ENCODE results near the gene FOLR2.

Gene FOLR2

GRCh38 chr11:72229925-72230763 lies 13.6 kb downstream of the FOLR2 start:
- no peak for DNase-seq (ENCODE audit: low spot score)

GRCh38 chr11:72230764-72231365 lies 14.3 kb downstream of the FOLR2 start:
- no peak for DNase-seq (ENCODE audit: low spot score)

GRCh38 chr11:72231396-72232259 lies 15.0 kb downstream of the FOLR2 start:
- DNase-seq (ENCODE audit: low spot score), result no peak

- DNase-seq (ENCODE audit: low spot score), result no peak
Measured at GRCh38 chr11:72232260-72233055, 15.9 kb downstream of the FOLR2 start.

GRCh38 chr11:72233056-72233772 lies 16.6 kb downstream of the FOLR2 start:
- DNase-seq (ENCODE audit: low spot score), result no peak

- DNase-seq (ENCODE audit: low spot score), result no peak
Measured at GRCh38 chr11:72233773-72234513, 17.3 kb downstream of the FOLR2 start.

- DNase-seq (ENCODE audit: low spot score), result no peak
Measured at GRCh38 chr11:72234514-72234830, 17.9 kb downstream of the FOLR2 start.

GRCh38 chr11:72234920-72235319 lies 18.3 kb downstream of the FOLR2 start:
- no peak for DNase-seq (ENCODE audit: low spot score)

- DNase-seq (ENCODE audit: low spot score), result no peak
Measured at GRCh38 chr11:72235351-72236057, 18.9 kb downstream of the FOLR2 start.

- DNase-seq (ENCODE audit: low spot score), result peak; percentile 65
Measured at GRCh38 chr11:72236083-72236697, 19.6 kb downstream of the FOLR2 start.

- DNase-seq (ENCODE audit: low spot score), result peak; percentile 80
Measured at GRCh38 chr11:72236774-72237111, 20.1 kb downstream of the FOLR2 start.

GRCh38 chr11:72237112-72237931 lies 20.7 kb downstream of the FOLR2 start:
- peak; percentile 87 for DNase-seq (ENCODE audit: low spot score)

GRCh38 chr11:72238040-72238450 lies 21.5 kb downstream of the FOLR2 start:
- peak; percentile 96 for DNase-seq (ENCODE audit: low spot score)

GRCh38 chr11:72238492-72239312 lies 22.1 kb downstream of the FOLR2 start:
- peak; percentile 76 for DNase-seq (ENCODE audit: low spot score)

- DNase-seq (ENCODE audit: low spot score), result peak; percentile 78
Measured at GRCh38 chr11:72239313-72239848, 22.8 kb downstream of the FOLR2 start.

GRCh38 chr11:72239849-72240460 lies 23.4 kb downstream of the FOLR2 start:
- DNase-seq (ENCODE audit: low spot score), result no peak

Data from SK-N-DZ (cell line).